ENCODE results near the gene AP1M2. TPM values are rescaled to one million over a fixed set of nuclear protein-coding genes. Genes with fewer than 3 reads are reported as not detected.

The AP1M2 gene
- total and polyA plus RNA-seq, 2 donors from 2014 or later: 74.1 to 232 TPM

DNA sequence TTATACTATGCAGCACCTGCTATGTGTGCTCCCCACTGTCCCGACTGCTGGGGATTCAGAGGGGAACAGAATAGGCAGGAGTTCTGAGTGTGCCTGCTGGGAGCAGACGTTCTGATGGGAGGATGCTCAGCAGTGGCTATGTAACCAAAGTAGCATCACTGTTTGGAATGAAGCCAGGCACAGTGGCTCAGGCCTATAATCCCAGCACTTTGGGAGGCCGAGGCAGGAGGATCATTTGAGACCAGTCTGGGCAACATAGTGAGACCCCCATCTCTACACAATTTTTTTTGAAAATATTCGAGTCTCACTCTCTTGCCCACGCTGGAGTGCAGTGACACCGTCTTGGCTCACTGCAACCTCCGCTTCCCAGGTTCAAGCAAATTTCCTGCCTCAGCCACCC lies 37.4 kb downstream of the AP1M2 start:
- DNase-seq: no peak
- peaks cover 0 to 4% (median 0%) of the 10 kb centered on the region in 3 donors for H3K4me1 ChIP-seq (ENCODE audit: control insufficient read depth in 2 of 3, insufficient read depth in 2 of 3, low read depth in 1 of 3, low read length in 3 of 3)
- H3K9me3 ChIP-seq (ENCODE audit: control insufficient read depth in 2 of 3, insufficient read depth in 1 of 3, low read length in 3 of 3): no peaks in the 10 kb centered on the region
- FAIRE-seq: no peak
- intact Hi-C loops (cut with DNase I): no loop called here
- no peak overlapping the region for H3K4me3 ChIP-seq (ENCODE audit: low read length in 3 of 3)
- H3K27me3 ChIP-seq (ENCODE audit: control insufficient read depth, insufficient read depth, low read length): no peaks in the 10 kb centered on the region
- H3K36me3 ChIP-seq (ENCODE audit: control insufficient read depth in 2 of 3, insufficient read depth in 3 of 3, low read length in 3 of 3): peaks cover 0 to 48% (median 25%) of the 10 kb centered on the region in 3 donors
- H3K27ac ChIP-seq (ENCODE audit: low read depth in 2 of 2, low read length in 2 of 2): no peak overlapping the region
- no peak overlapping the region for H3K9ac ChIP-seq (ENCODE audit: low read length in 3 of 3)
- no peak for TF ChIP-seq CTCF (IDR thresholded peaks at IDR 0.05; ENCODE audit: borderline replicate concordance, extremely low read depth, insufficient read depth)

DNA sequence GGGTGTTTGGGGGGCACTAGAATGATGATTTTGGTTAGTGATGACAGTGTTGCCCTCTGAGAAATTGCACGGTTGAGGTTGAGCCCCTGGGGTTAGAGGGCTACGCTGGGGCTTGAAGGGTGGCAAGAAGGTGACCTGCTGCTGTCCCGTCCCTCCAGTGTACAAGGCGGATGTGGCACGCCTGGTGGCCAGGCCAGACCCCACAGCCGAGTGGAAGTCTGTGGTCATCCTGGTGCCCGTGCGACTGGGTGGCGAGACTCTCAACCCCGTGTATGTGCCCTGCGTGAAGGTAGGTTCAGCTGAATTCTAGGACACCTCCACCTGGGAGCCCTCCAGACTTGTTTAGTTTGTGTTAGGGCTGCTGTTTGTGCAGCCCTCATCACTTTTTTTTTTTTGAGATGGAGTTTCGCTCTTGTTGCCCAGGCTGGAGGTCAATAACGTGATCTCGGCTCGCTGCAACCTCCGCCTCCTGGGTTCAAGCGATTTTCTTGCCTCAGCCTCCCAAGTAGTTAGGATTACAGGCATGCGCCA lies 38.3 kb downstream of the AP1M2 start:
- Histone ChIP-seq H3K9me3 (ENCODE audit: control insufficient read depth in 2 of 3, insufficient read depth in 1 of 3, low read length in 3 of 3) (no peaks in the 10 kb centered on the region), H3K27ac (ENCODE audit: low read depth in 2 of 2, low read length in 2 of 2) (no peak overlapping the region), H3K36me3 (ENCODE audit: control insufficient read depth in 2 of 3, insufficient read depth in 3 of 3, low read length in 3 of 3) (peaks cover 0 to 43% (median 25%) of the 10 kb centered on the region in 3 donors), H3K9ac (ENCODE audit: low read length in 3 of 3) (no peak overlapping the region), H3K27me3 (ENCODE audit: control insufficient read depth, insufficient read depth, low read length) (no peaks in the 10 kb centered on the region), H3K4me1 (ENCODE audit: control insufficient read depth in 2 of 3, insufficient read depth in 2 of 3, low read depth in 1 of 3, low read length in 3 of 3) (peaks cover 0 to 6% (median 0%) of the 10 kb centered on the region in 3 donors), H3K4me3 (ENCODE audit: low read length in 3 of 3) (no peak overlapping the region)
- no peak for TF ChIP-seq CTCF (IDR thresholded peaks at IDR 0.05; ENCODE audit: borderline replicate concordance, extremely low read depth, insufficient read depth)
- DNase-seq (no peak), FAIRE-seq (no peak)
- intact Hi-C loops (cut with DNase I): no loop called here

DNA sequence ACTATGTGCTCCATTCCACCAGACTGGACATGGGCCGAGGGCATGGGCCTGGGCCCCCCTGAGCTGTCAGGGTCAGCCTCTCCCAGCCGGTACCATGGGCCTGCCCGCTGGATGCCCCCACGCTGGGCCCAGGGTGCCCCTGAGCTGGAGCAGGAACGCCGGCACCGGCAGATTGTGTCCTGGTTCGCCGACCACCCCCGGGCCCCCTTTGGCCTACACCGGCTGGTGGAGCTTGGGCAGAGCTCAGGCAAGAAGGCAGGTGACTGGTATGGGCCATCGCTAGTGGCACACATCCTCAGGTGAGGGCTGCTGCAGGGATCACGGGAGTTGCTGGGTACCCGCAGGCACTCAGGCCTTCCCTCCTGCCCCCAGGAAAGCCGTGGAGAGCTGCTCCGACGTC lies 40.3 kb downstream of the AP1M2 start:
- FAIRE-seq: no peak
- H3K9me3 ChIP-seq (ENCODE audit: control insufficient read depth in 2 of 3, insufficient read depth in 1 of 3, low read length in 3 of 3): no peaks in the 10 kb centered on the region

More for the DNA sequence above, 40.3 kb downstream of the AP1M2 start:
- no peak for DNase-seq
- Histone ChIP-seq H3K4me1 (ENCODE audit: control insufficient read depth in 2 of 3, insufficient read depth in 2 of 3, low read depth in 1 of 3, low read length in 3 of 3) (peaks cover 0 to 6% (median 0%) of the 10 kb centered on the region in 3 donors), H3K36me3 (ENCODE audit: control insufficient read depth in 2 of 3, insufficient read depth in 3 of 3, low read length in 3 of 3) (peaks cover 0 to 32% (median 15%) of the 10 kb centered on the region in 3 donors), H3K27me3 (ENCODE audit: control insufficient read depth, insufficient read depth, low read length) (no peaks in the 10 kb centered on the region), H3K27ac (ENCODE audit: low read depth in 2 of 2, low read length in 2 of 2) (no peak overlapping the region), H3K9ac (ENCODE audit: low read length in 3 of 3) (no peak overlapping the region), H3K4me3 (ENCODE audit: low read length in 3 of 3) (no peak overlapping the region)
- intact Hi-C loops (cut with DNase I): no loop called here
- TF ChIP-seq CTCF (IDR thresholded peaks at IDR 0.05; ENCODE audit: borderline replicate concordance, extremely low read depth, insufficient read depth): no peak
